GM10266 (cell line): ENCODE results near the gene CENPC.

Source experiments
- DNase-seq: peaks from one replicate; pipeline ENCODE4 v3.0.0; 2012; ENCODE audit errors: extremely low spot score
- CTCF ChIP-seq: IDR thresholded peaks from 2 replicates; pipeline ENCODE4 v1.5.1; 2012; ENCODE audit warnings: mild to moderate bottlenecking, low read depth; ENCODE audit not compliant: control insufficient read depth, insufficient read depth; ENCODE audit errors: missing control alignments

CENPC gene

GRCh38 chr4:67576538-67576937 lies 31.2 kb upstream of the CENPC start:
- TF ChIP-seq CTCF = no peak
- DNase-seq = no peak

- DNase-seq = no peak
- TF ChIP-seq CTCF = no peak
These were observed 30.8 kb upstream of the CENPC start for GRCh38 chr4:67576059-67576466.

- peak; percentile 50 for DNase-seq
- no peak for TF ChIP-seq CTCF
These were observed 30.1 kb upstream of the CENPC start for GRCh38 chr4:67575232-67576058.

- no peak for DNase-seq
- no peak for TF ChIP-seq CTCF
These were observed 27.9 kb upstream of the CENPC start for GRCh38 chr4:67573193-67573592.

- TF ChIP-seq CTCF = no peak
- no peak for DNase-seq
These were observed 26.7 kb upstream of the CENPC start for GRCh38 chr4:67571975-67572374.

- no peak for TF ChIP-seq CTCF
- DNase-seq = no peak
These were observed 25.2 kb upstream of the CENPC start for GRCh38 chr4:67570537-67570936.

- no peak for DNase-seq
- TF ChIP-seq CTCF = no peak
These were observed 23.5 kb upstream of the CENPC start for GRCh38 chr4:67568820-67569219.
